ENCODE measurements around the gene ATXN1. TPM values are rescaled to one million over a fixed set of nuclear protein-coding genes. Genes with fewer than 3 reads are reported as not detected.
"Not testable (repeated sequence)": the region's sequence is repeated elsewhere in the genome, so short reads cannot be mapped to it uniquely, and the experiment has no call there.

Gene ATXN1
- total RNA-seq, 1 donor from 2014 or later: 36.0 TPM

GRCh38 chr6:16464045-16464444, 297.2 kb downstream of the ATXN1 start:
- DNase-seq (ENCODE audit: low spot score): no peak

- not testable (repeated sequence) for DNase-seq (ENCODE audit: low spot score)
These were observed 298.0 kb downstream of the ATXN1 start for GRCh38 chr6:16463246-16463645.

- DNase-seq (ENCODE audit: low spot score): no peak
These were observed 299.8 kb downstream of the ATXN1 start for GRCh38 chr6:16461491-16461890.

- DNase-seq (ENCODE audit: low spot score): not testable (repeated sequence)
These were observed 301.8 kb downstream of the ATXN1 start for GRCh38 chr6:16459472-16459871.

GRCh38 chr6:16452348-16452747, 308.9 kb downstream of the ATXN1 start:
- DNase-seq (ENCODE audit: low spot score): no peak

- no peak for DNase-seq (ENCODE audit: low spot score)
These were observed 310.4 kb downstream of the ATXN1 start for GRCh38 chr6:16450821-16451220.

GRCh38 chr6:16450285-16450684, 311.0 kb downstream of the ATXN1 start:
- DNase-seq (ENCODE audit: low spot score): no peak

- DNase-seq (ENCODE audit: low spot score): no peak
These were observed 315.0 kb downstream of the ATXN1 start for GRCh38 chr6:16446273-16446672.

- DNase-seq (ENCODE audit: low spot score): no peak
These were observed 319.2 kb downstream of the ATXN1 start for GRCh38 chr6:16442031-16442430.

GRCh38 chr6:16441262-16441661, 320.0 kb downstream of the ATXN1 start:
- DNase-seq (ENCODE audit: low spot score): no peak

- no peak for DNase-seq (ENCODE audit: low spot score)
These were observed 320.5 kb downstream of the ATXN1 start for GRCh38 chr6:16440636-16441212.

GRCh38 chr6:16438718-16439591, 322.3 kb downstream of the ATXN1 start:
- no peak for DNase-seq (ENCODE audit: low spot score)

GRCh38 chr6:16437984-16438383, 323.3 kb downstream of the ATXN1 start:
- no peak for DNase-seq (ENCODE audit: low spot score)

- no peak for DNase-seq (ENCODE audit: low spot score)
These were observed 324.2 kb downstream of the ATXN1 start for GRCh38 chr6:16437095-16437494.

GRCh38 chr6:16436550-16436949, 324.7 kb downstream of the ATXN1 start:
- DNase-seq (ENCODE audit: low spot score): no peak

GRCh38 chr6:16434885-16435284, 326.4 kb downstream of the ATXN1 start:
- no peak for DNase-seq (ENCODE audit: low spot score)

GRCh38 chr6:16433338-16433890, 327.8 kb downstream of the ATXN1 start:
- no peak for DNase-seq (ENCODE audit: low spot score)

GRCh38 chr6:16432075-16433032, 328.9 kb downstream of the ATXN1 start:
- no peak for DNase-seq (ENCODE audit: low spot score)

- DNase-seq (ENCODE audit: low spot score): no peak
These were observed 330.2 kb downstream of the ATXN1 start for GRCh38 chr6:16431106-16431505.

- DNase-seq (ENCODE audit: low spot score): no peak
These were observed 330.7 kb downstream of the ATXN1 start for GRCh38 chr6:16430391-16431089.

- DNase-seq (ENCODE audit: low spot score): no peak
These were observed 331.6 kb downstream of the ATXN1 start for GRCh38 chr6:16429669-16430068.
